GM12874 (cell line): ENCODE data around the gene GPR83.

Source experiments
- TF ChIP-seq, protein P1 (sequence below): IDR thresholded peaks from 2 replicates; pipeline ENCODE4 v1.5.1; 2011; ENCODE audit warnings: low read depth, mild to moderate bottlenecking, control low read depth, low read length, moderate library complexity; ENCODE audit not compliant: insufficient read depth

GPR83 gene

DNA sequence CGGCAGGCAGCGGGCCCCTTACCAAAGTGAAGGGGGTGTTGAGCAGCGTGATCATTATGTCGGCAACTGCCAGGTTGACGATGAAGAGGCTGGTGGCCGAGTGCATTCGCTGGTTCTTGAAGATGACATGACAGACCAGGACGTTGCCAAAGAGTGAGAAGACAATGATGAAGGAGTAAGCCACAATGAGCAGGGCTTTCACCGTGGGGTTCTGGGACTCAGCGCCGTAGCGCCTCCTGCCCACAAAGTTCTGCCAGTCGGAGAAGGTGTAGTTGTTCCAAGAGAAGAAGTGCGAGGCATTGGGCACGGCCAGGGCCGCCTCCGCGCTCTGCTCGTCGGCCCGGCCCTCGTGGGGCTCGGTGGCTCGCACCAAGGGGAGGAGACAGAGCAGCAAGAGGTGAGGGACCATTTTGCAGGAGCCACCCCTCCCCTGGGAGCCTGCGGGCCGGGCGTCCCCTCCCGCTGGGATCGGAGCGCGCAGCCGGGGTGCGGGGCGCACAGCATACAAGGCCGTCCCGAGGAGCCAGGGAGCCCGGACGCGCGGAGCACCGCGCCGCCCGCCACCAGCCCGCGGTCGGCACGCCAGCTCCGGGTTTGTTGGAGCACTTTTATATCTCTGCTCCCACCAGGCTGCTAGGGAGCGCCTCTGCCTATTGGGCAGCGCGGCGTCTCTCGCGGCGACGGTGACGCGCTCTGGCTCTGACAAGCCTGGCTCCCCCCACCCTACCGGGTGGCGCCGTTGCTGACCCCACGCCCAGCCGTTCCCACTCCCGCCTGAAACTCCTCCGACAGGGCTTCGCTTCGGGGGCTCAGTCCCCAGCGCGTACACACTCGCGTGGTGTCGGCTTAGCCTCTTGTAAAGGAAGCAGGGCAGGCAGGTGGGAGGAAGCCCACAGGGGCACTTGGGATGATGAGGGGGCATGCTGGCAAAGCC is at the start of gene GPR83:
Gene GPR83 (minus strand): TSS at position 581 of the 934 bp plus-strand sequence. CDS start 172 bp downstream, at position 409.
- TF ChIP-seq, protein P1, sequence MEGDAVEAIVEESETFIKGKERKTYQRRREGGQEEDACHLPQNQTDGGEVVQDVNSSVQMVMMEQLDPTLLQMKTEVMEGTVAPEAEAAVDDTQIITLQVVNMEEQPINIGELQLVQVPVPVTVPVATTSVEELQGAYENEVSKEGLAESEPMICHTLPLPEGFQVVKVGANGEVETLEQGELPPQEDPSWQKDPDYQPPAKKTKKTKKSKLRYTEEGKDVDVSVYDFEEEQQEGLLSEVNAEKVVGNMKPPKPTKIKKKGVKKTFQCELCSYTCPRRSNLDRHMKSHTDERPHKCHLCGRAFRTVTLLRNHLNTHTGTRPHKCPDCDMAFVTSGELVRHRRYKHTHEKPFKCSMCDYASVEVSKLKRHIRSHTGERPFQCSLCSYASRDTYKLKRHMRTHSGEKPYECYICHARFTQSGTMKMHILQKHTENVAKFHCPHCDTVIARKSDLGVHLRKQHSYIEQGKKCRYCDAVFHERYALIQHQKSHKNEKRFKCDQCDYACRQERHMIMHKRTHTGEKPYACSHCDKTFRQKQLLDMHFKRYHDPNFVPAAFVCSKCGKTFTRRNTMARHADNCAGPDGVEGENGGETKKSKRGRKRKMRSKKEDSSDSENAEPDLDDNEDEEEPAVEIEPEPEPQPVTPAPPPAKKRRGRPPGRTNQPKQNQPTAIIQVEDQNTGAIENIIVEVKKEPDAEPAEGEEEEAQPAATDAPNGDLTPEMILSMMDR, result no peak

DNA sequence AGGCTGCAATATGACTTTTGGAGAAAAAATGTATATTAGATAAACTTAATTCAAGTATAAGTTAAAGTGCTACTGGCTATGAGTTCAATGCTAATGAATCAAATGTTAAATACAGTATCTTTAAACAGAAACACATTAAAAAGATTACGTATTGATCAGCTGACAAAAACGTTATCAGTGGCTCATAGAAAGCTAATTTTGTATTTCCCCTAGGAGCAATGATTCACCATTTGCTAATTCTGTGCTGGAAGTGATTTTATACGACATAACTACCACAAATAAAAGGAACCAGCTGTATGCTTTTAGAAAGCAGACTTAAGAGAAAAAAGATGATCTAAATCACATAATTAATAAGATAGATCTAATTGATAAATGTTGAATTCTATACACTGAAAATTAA is 48.8 kb upstream of the GPR83 start:
- TF ChIP-seq, protein P1, result no peak

DNA sequence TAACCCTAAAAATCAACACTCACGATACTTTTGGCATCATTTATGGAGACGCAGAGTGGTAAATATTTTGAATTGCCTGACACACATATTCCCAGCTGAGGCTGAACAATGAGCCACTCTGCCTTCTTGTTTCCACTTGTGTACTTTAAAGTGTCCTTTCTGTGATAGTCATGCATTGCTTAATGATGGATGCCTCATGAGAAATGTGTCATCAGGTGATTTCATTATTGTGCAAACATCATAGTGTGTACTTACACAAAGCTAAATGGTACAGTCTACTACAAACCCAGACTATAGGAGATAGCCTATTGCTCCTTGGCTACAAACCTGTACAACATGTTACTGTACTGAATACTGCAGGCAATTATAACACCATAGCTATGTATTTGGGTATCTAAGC is 48.2 kb upstream of the GPR83 start:
- TF ChIP-seq, protein P1, result no peak

DNA sequence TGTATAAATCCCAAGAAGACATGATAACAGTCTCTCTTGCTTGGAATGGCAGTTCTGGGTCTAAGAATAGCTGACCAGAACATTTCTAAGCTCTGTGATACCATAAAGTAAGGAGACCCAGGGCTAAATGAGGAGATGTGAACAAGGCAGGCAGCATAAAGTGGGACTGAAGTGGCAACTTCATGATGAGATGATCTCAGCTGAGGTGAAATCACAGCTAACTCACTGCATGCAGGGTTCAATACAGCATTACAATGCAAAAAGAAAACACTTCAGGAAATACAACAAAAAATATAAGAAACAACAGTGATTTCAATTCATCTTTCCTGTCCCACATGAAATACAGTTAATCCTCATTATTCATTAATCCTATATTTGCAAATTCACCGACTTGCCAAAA is 47.8 kb upstream of the GPR83 start:
- TF ChIP-seq, protein P1, result no peak

DNA sequence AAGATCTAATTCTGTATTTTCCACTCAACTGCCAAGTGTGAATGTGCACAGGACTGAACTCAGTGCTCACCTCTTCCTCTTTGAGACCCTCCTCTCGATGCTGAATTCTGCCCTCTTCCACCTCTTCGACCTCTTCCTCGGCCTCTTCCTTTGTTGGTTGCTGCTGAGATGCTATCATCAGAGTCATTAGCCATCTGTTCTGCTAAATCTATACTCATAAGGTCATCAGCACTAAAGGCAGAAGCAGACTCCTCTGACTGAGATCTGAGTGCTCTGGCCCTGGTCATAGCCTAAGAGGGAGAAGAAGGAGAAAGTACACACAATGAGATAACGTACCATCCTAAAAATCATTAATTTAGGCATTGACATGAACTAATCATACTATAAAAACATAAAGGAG is 45.9 kb upstream of the GPR83 start:
- TF ChIP-seq, protein P1, result no peak

DNA sequence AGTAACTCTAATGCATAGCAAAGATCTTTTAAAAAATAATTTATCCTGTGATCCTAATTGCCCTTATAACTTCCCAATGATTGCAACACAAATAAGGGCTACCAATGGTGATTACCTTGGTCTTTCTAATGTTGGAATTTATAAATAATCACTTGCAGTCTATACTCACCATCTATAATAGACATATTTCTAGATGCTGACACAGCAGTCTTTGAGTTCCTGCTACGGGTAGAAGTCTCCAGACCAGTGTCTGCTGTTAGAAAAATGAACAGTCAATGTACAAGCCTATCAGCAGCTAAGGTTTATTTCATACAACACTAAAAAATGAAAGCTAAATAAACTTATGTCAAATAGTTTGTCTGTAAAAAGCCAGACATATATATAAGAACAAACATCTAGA is 44.4 kb upstream of the GPR83 start:
- TF ChIP-seq, protein P1, result no peak

DNA sequence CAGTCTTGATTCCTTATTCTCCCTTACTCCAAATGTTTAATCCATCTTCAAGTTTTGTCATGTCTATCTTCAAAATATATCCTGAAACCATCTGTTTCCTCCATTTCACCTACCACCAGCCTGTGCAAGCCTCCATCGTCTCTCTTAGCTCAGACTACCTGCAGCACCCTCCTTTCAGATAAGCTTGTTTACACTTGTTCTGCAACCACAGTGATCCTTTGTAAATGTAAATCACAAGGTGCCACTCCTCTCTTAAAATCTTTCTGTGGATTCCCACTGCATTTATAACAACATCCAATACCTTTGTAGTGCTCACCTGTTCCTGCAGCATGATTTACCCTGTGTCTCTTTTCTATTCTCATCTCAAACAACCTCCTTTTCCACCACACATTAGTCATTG is 31.8 kb upstream of the GPR83 start:
- TF ChIP-seq, protein P1, result no peak
